Activated CD4-positive, alpha-beta T cell treated with anti-CD3 and anti-CD28 coated beads, Interleukin-2, amount 50 U/mL, for 1 hour (primary cell): ENCODE measurements around the gene CTTNBP2.

Experiments
- DNase-seq: peaks from one replicate; pipeline ENCODE4 v3.0.0-alpha.2; 2020

Gene CTTNBP2

GRCh38 chr7:117679120-117679519, 194.1 kb downstream of the CTTNBP2 start:
- no peak for DNase-seq

- DNase-seq, result no peak
These were observed 197.5 kb downstream of the CTTNBP2 start for GRCh38 chr7:117675497-117676435.

- no peak for DNase-seq
These were observed 198.6 kb downstream of the CTTNBP2 start for GRCh38 chr7:117674617-117675016.

GRCh38 chr7:117673839-117674238, 199.4 kb downstream of the CTTNBP2 start:
- DNase-seq, result no peak

- no peak for DNase-seq
These were observed 199.9 kb downstream of the CTTNBP2 start for GRCh38 chr7:117673367-117673766.

GRCh38 chr7:117672453-117672852, 200.8 kb downstream of the CTTNBP2 start:
- no peak for DNase-seq

GRCh38 chr7:117669818-117670217, 203.4 kb downstream of the CTTNBP2 start:
- no peak for DNase-seq

GRCh38 chr7:117667456-117667855, 205.8 kb downstream of the CTTNBP2 start:
- no peak for DNase-seq

- no peak for DNase-seq
These were observed 206.6 kb downstream of the CTTNBP2 start for GRCh38 chr7:117666689-117667088.

GRCh38 chr7:117666031-117666430, 207.2 kb downstream of the CTTNBP2 start:
- DNase-seq, result no peak

- DNase-seq, result no peak
These were observed 207.9 kb downstream of the CTTNBP2 start for GRCh38 chr7:117665368-117665767.

GRCh38 chr7:117664047-117664446, 209.2 kb downstream of the CTTNBP2 start:
- no peak for DNase-seq

GRCh38 chr7:117661328-117661727, 211.9 kb downstream of the CTTNBP2 start:
- DNase-seq, result no peak
